ENCODE results near the gene APLN. TPM values are rescaled to one million over a fixed set of nuclear protein-coding genes. Genes with fewer than 3 reads are reported as not detected.

Gene APLN
- total and polyA plus RNA-seq, 2 experiments from 2014 or later = 0.43 to 1.1 TPM

DNA sequence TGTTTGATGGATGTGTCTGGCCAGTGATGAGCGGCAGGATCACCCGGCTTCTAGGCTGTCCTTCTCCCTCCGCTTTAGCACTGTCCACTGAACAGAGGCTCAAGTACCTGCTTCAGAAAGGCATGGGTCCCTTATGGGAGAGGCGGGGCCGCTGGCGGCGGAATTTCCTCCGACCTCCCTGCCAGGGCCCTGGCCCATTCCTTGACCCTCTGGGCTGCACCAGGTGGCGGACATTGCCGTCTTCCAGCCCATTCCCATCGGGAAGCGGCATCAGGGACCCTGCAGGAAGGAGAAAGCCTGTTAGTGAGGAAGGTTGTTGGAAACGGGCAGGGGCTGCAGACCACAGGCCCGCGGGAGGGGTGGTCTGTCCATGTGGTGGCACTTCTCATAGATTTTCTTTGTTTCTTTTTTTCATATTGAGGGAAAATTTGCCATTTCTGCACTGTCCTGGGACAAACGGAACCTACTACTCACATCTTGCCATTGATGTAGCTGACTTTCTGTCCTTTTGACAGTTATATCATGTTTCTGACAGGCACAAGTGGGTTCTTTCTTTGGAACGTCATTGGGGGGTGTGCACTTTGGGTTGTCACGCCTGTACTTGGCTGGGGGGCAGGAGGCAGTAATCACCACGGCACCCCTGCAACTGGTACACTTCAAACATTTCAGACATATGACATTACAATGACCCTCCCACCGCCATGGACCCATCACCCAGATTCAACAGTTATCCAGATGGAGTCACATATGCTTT is 6.1 kb downstream of the APLN start:
- in situ Hi-C loops (cut with MboI) = no loop called here
- DNase-seq = no peak
- no peak overlapping the region for H3K9ac ChIP-seq
- H3K27ac ChIP-seq = no peak overlapping the region
- no peak overlapping the region for H3K4me3 ChIP-seq
- no peaks in the 10 kb centered on the region for H3K9me2 ChIP-seq (ENCODE audit: insufficient read depth)
- H3F3A ChIP-seq (ENCODE audit: insufficient read depth) = 0 out of 2 replicates have a peak, but pooled peaks cover 10% of the 10 kb centered on the region
- H3K4me1 ChIP-seq (ENCODE audit: insufficient read depth) = peaks cover 7% of the 10 kb centered on the region
- H2AFZ ChIP-seq = no peak overlapping the region
- TF ChIP-seq EZH2phosphoT487 (IDR thresholded peaks at IDR 0.05; ENCODE audit: insufficient read depth, low read depth) = no peak
- TF ChIP-seq EZH2 (IDR thresholded peaks at IDR 0.05; ENCODE audit: insufficient read depth, poor library complexity, severe bottlenecking) = no peak
- H3K79me2 ChIP-seq (ENCODE audit: insufficient read depth) = no peaks in the 10 kb centered on the region
- no peaks in the 10 kb centered on the region for H3K27me3 ChIP-seq (replicated peaks; ENCODE audit: insufficient read depth)
- no peak overlapping the region for H3K4me2 ChIP-seq (ENCODE audit: unreplicated experiment)
- WGBS, 2 experiments (ENCODE audit: low coverage in 1 of 2, low lambda C conversion rate in 2 of 2, missing lambda C conversion rate in 2 of 2) = 83 to 93% methylated on average over 5 to 19 of the region's 20 CpGs
- H3K9me3 ChIP-seq (ENCODE audit: low read depth) = no peaks in the 10 kb centered on the region
- H3K36me3 ChIP-seq (ENCODE audit: low read depth) = no peaks in the 10 kb centered on the region
- no peaks in the 10 kb centered on the region for H4K20me1 ChIP-seq (ENCODE audit: insufficient read depth)

DNA sequence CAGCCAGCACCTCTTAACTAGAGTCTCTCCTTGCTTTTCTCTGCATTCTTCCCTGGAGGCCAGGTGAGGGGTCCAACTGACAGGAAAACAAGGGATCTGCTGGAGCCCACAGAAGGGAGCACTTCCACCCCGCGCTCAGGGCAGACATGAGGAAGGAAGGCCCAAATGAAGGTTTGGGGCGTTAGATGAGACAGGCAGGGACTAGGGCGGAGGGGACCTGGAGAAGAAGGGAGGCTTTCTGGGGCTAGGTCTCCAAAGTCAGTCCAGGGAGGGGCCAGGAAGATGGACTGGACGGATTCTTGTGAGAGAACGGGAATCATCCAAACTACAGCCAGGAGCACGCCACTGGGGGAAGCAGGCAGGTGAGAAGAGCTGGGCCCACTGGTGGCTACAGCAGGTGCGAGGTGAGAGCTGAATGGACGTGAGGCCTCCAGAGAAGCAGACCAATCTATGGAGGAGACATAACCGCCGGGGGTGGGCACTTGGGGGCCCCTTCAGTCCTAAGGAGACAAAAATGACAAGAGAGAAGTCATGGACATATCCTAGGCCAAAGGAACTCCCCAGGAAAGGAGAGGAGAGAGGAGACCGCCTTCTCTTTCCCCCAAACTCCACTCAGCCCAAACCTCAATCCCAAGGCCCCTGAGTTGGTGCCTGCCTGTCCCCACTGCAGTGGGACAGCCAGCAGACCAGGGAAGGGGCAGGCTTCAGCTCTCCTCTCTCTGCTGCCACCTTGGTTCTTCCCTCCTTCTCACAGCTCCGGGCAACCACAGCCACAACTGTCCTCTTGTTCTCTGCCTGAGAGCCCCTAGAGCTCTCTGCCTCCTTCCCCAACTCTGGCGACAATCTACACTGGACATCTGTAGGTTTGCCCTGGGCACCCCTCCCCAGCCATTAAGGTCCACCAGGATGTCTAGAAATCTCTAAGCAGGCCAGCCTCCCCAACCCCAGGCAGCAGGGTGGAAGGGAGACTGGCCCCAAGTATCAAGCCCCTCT is 7.0 kb downstream of the APLN start:
- H3K27me3 ChIP-seq (replicated peaks; ENCODE audit: insufficient read depth) = no peaks in the 10 kb centered on the region
- no peak overlapping the region for H2AFZ ChIP-seq
- H3K9ac ChIP-seq = no peak overlapping the region
- no peak overlapping the region for H3K27ac ChIP-seq
- H3K4me1 ChIP-seq (ENCODE audit: insufficient read depth) = peaks cover 7% of the 10 kb centered on the region
- no peak for DNase-seq
- no peaks in the 10 kb centered on the region for H3K79me2 ChIP-seq (ENCODE audit: insufficient read depth)
- no peaks in the 10 kb centered on the region for H4K20me1 ChIP-seq (ENCODE audit: insufficient read depth)
- H3K4me3 ChIP-seq = no peak overlapping the region
- no peak overlapping the region for H3K4me2 ChIP-seq (ENCODE audit: unreplicated experiment)
- in situ Hi-C loops (cut with MboI) = no loop called here
- no peaks in the 10 kb centered on the region for H3K9me3 ChIP-seq (ENCODE audit: low read depth)
- H3K9me2 ChIP-seq (ENCODE audit: insufficient read depth) = no peaks in the 10 kb centered on the region
- 99 to 100% methylated on average over 7 to 13 of the region's 14 CpGs for WGBS, 2 experiments (ENCODE audit: low coverage in 1 of 2, low lambda C conversion rate in 2 of 2, missing lambda C conversion rate in 2 of 2)
- TF ChIP-seq EZH2phosphoT487 (IDR thresholded peaks at IDR 0.05; ENCODE audit: insufficient read depth, low read depth) (no peak), EZH2 (IDR thresholded peaks at IDR 0.05; ENCODE audit: insufficient read depth, poor library complexity, severe bottlenecking) (no peak)
- no peaks in the 10 kb centered on the region for H3K36me3 ChIP-seq (ENCODE audit: low read depth)
- H3F3A ChIP-seq (ENCODE audit: insufficient read depth) = 0 out of 2 replicates have a peak, but pooled peaks cover 10% of the 10 kb centered on the region

DNA sequence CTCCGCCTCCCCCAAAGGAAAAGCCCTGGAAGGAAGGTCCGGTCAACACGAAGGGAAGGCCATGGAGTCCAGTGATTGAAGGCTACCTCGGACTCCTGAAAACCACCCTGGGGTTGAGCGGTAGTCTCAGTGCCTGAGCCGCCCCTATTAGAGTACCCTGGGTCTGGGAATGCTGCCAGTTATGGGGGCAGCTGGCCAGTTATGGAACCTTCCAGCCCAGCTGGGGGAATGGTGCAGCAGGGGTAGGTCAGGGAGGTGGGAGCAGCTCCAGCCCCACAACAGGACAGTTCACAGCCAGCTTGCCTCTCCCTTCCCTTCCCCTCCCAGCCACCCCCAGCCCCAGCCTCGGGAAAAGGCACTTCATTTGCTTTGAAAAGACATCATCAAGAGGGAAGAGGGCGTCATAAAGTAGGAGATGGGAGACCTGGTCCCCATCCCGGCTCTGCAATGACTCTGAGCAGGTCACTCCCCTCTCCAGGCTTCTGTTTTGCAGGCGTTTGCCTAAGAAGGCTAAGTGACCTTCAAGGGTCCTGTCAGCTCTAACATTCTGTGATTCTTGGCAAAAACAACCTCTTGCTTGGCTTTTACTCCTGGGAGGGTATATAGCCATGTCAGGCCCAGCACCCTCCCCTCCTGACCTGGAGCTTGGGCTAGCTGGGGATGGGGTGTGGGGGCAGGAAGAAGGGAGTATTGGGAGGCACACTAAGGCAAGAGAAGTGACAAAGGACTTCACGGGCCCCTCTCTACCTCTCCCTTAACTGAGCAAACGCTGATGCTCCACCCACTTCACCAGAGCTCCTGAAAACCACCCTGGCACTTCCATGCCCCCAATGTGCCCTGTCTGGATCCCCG is 8.0 kb downstream of the APLN start:
- WGBS, 2 experiments (ENCODE audit: low coverage in 1 of 2, low lambda C conversion rate in 2 of 2, missing lambda C conversion rate in 2 of 2) = 93 to 94% methylated on average over 12 of the region's 13 CpGs

DNA sequence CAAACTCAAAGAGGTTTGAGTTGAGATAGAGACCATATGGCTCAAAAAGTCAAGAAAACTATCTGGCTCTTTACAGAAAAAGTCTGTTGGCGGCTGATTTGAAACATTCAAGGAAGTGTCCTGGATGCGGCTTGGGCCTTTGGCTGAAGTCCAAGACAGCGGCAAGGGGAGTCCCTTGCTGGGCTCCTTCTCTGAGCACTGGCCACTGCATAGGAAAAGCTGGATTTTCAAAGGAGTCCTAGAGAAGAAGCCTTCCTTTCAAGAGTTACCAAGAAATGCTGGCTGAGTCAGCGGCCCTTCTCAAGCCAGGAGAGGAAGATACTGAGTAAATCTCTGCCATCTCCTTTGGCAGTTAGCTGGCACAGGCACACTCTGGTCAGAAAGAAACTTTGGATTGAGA is 12.1 kb downstream of the APLN start:
- no peaks in the 10 kb centered on the region for H4K20me1 ChIP-seq (ENCODE audit: insufficient read depth)
- no peak overlapping the region for H3K9ac ChIP-seq
- DNase-seq = peak; percentile 55
- H3K27ac ChIP-seq = no peak overlapping the region
- no peaks in the 10 kb centered on the region for H3K36me3 ChIP-seq (ENCODE audit: low read depth)
- no peaks in the 10 kb centered on the region for H3K9me3 ChIP-seq (ENCODE audit: low read depth)
- TF ChIP-seq EZH2 (IDR thresholded peaks at IDR 0.05; ENCODE audit: insufficient read depth, poor library complexity, severe bottlenecking) = no peak
- no peak for TF ChIP-seq EZH2phosphoT487 (IDR thresholded peaks at IDR 0.05; ENCODE audit: insufficient read depth, low read depth)
- 12 to 22% methylated on average over 3 to 4 of the region's 4 CpGs for WGBS, 2 experiments (ENCODE audit: low coverage in 1 of 2, low lambda C conversion rate in 2 of 2, missing lambda C conversion rate in 2 of 2)
- H3K4me3 ChIP-seq = no peak overlapping the region
- H3F3A ChIP-seq (ENCODE audit: insufficient read depth) = no peaks in the 10 kb centered on the region
- no peak overlapping the region for H3K4me2 ChIP-seq (ENCODE audit: unreplicated experiment)
- no peak overlapping the region for H2AFZ ChIP-seq
- in situ Hi-C loops (cut with MboI) = no loop called here
- H3K79me2 ChIP-seq (ENCODE audit: insufficient read depth) = no peaks in the 10 kb centered on the region
- peaks cover 6% of the 10 kb centered on the region for H3K4me1 ChIP-seq (ENCODE audit: insufficient read depth)
- H3K9me2 ChIP-seq (ENCODE audit: insufficient read depth) = no peaks in the 10 kb centered on the region
- H3K27me3 ChIP-seq (replicated peaks; ENCODE audit: insufficient read depth) = no peaks in the 10 kb centered on the region

More for the DNA sequence above, 8.0 kb downstream of the APLN start:
- H3K9me3 ChIP-seq (ENCODE audit: low read depth) = no peaks in the 10 kb centered on the region
- no peak overlapping the region for H3K4me2 ChIP-seq (ENCODE audit: unreplicated experiment)
- no peak overlapping the region for H3K9ac ChIP-seq
- H3K27ac ChIP-seq = no peak overlapping the region
- no peak overlapping the region for H3K4me3 ChIP-seq
- no peaks in the 10 kb centered on the region for H3K27me3 ChIP-seq (replicated peaks; ENCODE audit: insufficient read depth)
- peaks cover 12% of the 10 kb centered on the region for H3K4me1 ChIP-seq (ENCODE audit: insufficient read depth)
- H3K36me3 ChIP-seq (ENCODE audit: low read depth) = no peaks in the 10 kb centered on the region
- 0 out of 2 replicates have a peak, but pooled peaks cover 10% of the 10 kb centered on the region for H3F3A ChIP-seq (ENCODE audit: insufficient read depth)
- H3K9me2 ChIP-seq (ENCODE audit: insufficient read depth) = no peaks in the 10 kb centered on the region
- in situ Hi-C loops (cut with MboI) = no loop called here
- H4K20me1 ChIP-seq (ENCODE audit: insufficient read depth) = no peaks in the 10 kb centered on the region
- no peak for DNase-seq
- H3K79me2 ChIP-seq (ENCODE audit: insufficient read depth) = no peaks in the 10 kb centered on the region
- no peak overlapping the region for H2AFZ ChIP-seq
- TF ChIP-seq EZH2phosphoT487 (IDR thresholded peaks at IDR 0.05; ENCODE audit: insufficient read depth, low read depth) (no peak), EZH2 (IDR thresholded peaks at IDR 0.05; ENCODE audit: insufficient read depth, poor library complexity, severe bottlenecking) (no peak)

All from GM23248 (cell line).